ENCODE results near the gene VARS2. TPM values are rescaled to one million over a fixed set of nuclear protein-coding genes. Genes with fewer than 3 reads are reported as not detected.

VARS2 gene
- total and polyA plus RNA-seq, 10 donors, result 15.5 to 38.2 (median 28.2) TPM

DNA sequence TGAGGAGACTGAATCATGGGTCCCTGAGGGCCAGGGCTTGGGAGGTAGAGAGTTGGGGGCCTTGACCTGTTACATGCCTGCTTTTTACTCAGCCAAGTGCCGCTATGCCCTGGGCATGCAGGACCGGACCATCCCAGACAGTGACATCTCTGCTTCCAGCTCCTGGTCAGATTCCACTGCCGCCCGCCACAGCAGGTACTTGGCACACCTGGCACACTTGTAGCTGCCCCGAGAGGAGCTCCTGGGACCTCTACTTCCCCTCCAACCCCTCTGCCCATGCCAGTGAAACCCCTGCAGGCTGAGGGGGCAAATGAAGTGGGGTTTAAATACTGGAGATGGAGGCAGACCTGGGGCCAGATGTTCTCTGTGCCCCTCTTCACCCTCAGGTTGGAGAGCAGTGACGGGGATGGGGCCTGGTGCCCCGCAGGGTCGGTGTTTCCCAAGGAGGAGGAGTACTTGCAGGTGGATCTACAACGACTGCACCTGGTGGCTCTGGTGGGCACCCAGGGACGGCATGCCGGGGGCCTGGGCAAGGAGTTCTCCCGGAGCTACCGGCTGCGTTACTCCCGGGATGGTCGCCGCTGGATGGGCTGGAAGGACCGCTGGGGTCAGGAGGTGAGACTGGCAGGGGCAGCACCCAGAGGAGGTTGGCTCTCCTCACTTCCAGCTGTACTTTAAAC, 25.1 kb upstream of the VARS2 start:
- peak; percentile 66 for DNase-seq
- no peak overlapping the region for H3K27ac ChIP-seq
- 89 to 93% (median 91%) methylated on average over 10 to 18 of the region's 18 CpGs for whole genome bisulfite sequencing, 5 donors

DNA sequence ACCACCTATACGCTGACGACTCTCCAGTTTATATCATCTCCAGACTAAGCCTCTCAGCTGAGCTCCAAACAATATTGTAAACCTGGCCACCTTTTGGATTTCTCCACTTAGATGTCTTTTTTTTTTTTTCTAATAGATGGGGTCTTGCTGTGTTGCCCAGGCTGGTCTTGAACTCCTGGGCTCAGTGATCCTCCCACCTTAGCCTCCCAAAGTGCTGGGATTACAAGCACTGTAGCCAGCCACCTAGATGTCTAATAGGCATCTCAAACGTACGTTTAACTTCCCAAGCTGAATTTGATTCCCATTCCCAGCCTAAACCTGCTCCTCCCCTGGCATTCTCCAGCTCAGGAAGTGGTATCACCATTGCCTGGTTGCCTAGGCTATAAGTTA, 24.5 kb upstream of the VARS2 start:
- H3K27ac ChIP-seq, result no peak overlapping the region
- TF ChIP-seq POLR2AphosphoS5 (IDR thresholded peaks at IDR 0.05) (no peak), POLR2A (IDR thresholded peaks at IDR 0.05) (no peak)
- TF ChIP-seq, protein P1, sequence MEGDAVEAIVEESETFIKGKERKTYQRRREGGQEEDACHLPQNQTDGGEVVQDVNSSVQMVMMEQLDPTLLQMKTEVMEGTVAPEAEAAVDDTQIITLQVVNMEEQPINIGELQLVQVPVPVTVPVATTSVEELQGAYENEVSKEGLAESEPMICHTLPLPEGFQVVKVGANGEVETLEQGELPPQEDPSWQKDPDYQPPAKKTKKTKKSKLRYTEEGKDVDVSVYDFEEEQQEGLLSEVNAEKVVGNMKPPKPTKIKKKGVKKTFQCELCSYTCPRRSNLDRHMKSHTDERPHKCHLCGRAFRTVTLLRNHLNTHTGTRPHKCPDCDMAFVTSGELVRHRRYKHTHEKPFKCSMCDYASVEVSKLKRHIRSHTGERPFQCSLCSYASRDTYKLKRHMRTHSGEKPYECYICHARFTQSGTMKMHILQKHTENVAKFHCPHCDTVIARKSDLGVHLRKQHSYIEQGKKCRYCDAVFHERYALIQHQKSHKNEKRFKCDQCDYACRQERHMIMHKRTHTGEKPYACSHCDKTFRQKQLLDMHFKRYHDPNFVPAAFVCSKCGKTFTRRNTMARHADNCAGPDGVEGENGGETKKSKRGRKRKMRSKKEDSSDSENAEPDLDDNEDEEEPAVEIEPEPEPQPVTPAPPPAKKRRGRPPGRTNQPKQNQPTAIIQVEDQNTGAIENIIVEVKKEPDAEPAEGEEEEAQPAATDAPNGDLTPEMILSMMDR (IDR thresholded peaks at IDR 0.05 in 8 of 11, conservative IDR thresholded peaks at IDR 0.05 in 3 of 11), result no peak
- no peaks in the 10 kb centered on the region for H3K9me3 ChIP-seq
- 73 to 89% (median 81%) methylated on average over 4 of the region's 4 CpGs for WGBS, 5 donors
- peaks cover 0 to 16% (median 0%) of the 10 kb centered on the region in 7 donors for H3K27me3 ChIP-seq (replicated peaks in 1 of 7)
- no peak for DNase-seq
- intact Hi-C loops (cut with DNase I; ENCODE audit: low total_unique reads), result no loop called here
- H3K4me1 ChIP-seq, result peaks cover 6 to 36% (median 20%) of the 10 kb centered on the region in 6 donors
- no peak overlapping the region for H3K4me3 ChIP-seq
- H3K36me3 ChIP-seq, result peaks cover 0 to 56% (median 22%) of the 10 kb centered on the region in 6 donors

More for the DNA sequence above, 25.1 kb upstream of the VARS2 start:
- intact Hi-C loops (cut with DNase I; ENCODE audit: low total_unique reads), result no loop called here
- TF ChIP-seq POLR2A (IDR thresholded peaks at IDR 0.05) (no peak), POLR2AphosphoS5 (IDR thresholded peaks at IDR 0.05) (no peak)
- TF ChIP-seq, protein P1 (IDR thresholded peaks at IDR 0.05 in 8 of 11, conservative IDR thresholded peaks at IDR 0.05 in 3 of 11), result no peak
- Histone ChIP-seq H3K9me3 (no peaks in the 10 kb centered on the region), H3K4me3 (no peak overlapping the region), H3K4me1 (peaks cover 6 to 40% (median 22%) of the 10 kb centered on the region in 6 donors), H3K36me3 (peaks cover 0 to 51% (median 20%) of the 10 kb centered on the region in 6 donors), H3K27me3 (replicated peaks in 1 of 7) (peaks cover 0 to 22% (median 0%) of the 10 kb centered on the region in 7 donors)

DNA sequence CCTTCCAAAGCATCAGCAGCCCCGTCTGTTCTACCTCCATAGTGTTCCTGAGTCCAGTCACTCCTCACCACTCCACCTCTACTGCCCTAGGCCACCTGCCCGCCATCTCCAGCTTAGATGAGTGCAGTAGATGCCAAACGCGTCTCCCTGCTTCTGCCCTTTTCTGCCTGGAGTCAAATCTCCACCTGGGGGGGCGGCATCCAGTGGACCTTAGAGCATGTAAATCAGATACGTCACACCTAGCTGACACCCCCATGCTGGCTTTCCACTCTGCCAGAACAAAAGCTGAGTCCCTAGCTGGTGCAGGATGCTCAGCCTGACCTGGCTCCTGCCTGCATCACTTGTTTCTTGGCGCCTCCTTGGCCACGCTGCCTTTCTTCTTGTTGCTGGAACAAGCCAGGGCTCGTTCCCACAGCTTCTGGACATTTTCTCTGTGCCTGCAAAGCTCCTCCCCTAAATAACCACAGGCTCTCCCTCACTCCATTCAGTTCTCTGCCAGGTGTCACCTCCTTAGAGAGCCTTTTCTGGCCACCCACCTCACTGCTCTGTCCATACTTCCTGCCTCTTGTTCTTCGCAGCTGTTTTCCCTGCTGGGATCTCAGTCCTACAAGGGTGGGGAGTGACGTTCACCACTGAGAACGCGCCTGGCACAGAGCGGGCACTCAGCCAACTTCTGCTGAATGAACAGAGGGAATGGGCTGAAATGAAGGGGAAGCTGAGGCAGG, 24.0 kb upstream of the VARS2 start:
- Histone ChIP-seq H3K4me3 (no peak overlapping the region), H3K27me3 (replicated peaks in 1 of 7) (peaks cover 0 to 10% (median 0%) of the 10 kb centered on the region in 7 donors), H3K27ac (no peak overlapping the region), H3K9me3 (no peaks in the 10 kb centered on the region), H3K4me1 (peaks cover 5 to 30% (median 15%) of the 10 kb centered on the region in 6 donors), H3K36me3 (peaks cover 0 to 62% (median 25%) of the 10 kb centered on the region in 6 donors)
- WGBS, 5 donors, result 84 to 91% (median 87%) methylated on average over 14 of the region's 14 CpGs
- peak; percentile 51 for DNase-seq
- TF ChIP-seq POLR2A (IDR thresholded peaks at IDR 0.05) (no peak), POLR2AphosphoS5 (IDR thresholded peaks at IDR 0.05) (no peak)
- TF ChIP-seq, protein P1 (IDR thresholded peaks at IDR 0.05 in 8 of 11, conservative IDR thresholded peaks at IDR 0.05 in 3 of 11), result no peak
- intact Hi-C loops (cut with DNase I; ENCODE audit: low total_unique reads), result no loop called here
